HEK293 (cell line): ENCODE measurements around the gene NIPAL3.

Source experiments
- KLF1 ChIP-seq: fragments of 450-650 bp; formaldehyde crosslinking; IDR thresholded peaks from 2 replicates; pipeline ENCODE4 v1.5.1; 2016; ENCODE audit warnings: missing biosample characterization, missing genetic modification characterization
- ZNF596 ChIP-seq: fragments of 450-650 bp; IDR thresholded peaks from 2 replicates; pipeline ENCODE4 v1.5.0; 2018; ENCODE audit warnings: missing biosample characterization, mild to moderate bottlenecking, missing genetic modification characterization, moderate library complexity
- TF ChIP-seq, protein P1 (sequence below): sonication (generic); formaldehyde crosslinking; IDR thresholded peaks from 2 replicates; pipeline ENCODE4 v1.8.1; 2022; ENCODE audit warnings: mild to moderate bottlenecking, moderate library complexity, missing genetic modification reagents

DNA sequence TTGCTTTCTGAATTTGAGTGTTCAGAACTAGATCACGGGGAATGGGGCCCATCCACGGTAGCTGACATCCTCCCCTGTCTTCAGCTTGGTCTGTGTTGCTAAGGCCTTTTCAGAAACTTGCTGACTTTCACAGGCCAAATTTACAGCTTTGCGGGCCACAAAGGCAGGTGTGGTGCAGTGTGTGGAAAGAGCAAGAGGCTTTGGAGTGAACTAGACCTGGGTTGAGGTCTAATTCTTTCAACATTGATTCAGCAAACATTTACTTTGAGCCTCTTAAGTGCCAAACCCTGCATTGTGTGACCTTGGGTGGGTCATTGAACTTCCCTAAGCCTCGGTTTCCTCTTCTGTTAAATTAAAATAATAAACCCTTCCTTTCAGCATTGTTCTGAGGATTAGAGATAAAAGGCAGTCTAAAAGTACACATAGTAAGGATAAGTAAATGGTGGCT, 26.3 kb upstream of the NIPAL3 start:
- TF ChIP-seq, protein P1, sequence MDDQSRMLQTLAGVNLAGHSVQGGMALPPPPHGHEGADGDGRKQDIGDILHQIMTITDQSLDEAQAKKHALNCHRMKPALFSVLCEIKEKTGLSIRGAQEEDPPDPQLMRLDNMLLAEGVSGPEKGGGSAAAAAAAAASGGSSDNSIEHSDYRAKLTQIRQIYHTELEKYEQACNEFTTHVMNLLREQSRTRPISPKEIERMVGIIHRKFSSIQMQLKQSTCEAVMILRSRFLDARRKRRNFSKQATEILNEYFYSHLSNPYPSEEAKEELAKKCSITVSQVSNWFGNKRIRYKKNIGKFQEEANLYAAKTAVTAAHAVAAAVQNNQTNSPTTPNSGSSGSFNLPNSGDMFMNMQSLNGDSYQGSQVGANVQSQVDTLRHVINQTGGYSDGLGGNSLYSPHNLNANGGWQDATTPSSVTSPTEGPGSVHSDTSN (CRISPR knock-in tag) = no peak
- TF ChIP-seq ZNF596 (tag by site-specific recombination) (no peak), KLF1 (no peak)
